ENCODE measurements around the gene MAEA. TPM values are rescaled to one million over a fixed set of nuclear protein-coding genes. Genes with fewer than 3 reads are reported as not detected.

Gene MAEA
- total and polyA plus RNA-seq, 2 of the 8 experiments (the other 6 are each of a cell fraction or from before 2014, with no cell fraction given) = 75.8 to 133 TPM

DNA sequence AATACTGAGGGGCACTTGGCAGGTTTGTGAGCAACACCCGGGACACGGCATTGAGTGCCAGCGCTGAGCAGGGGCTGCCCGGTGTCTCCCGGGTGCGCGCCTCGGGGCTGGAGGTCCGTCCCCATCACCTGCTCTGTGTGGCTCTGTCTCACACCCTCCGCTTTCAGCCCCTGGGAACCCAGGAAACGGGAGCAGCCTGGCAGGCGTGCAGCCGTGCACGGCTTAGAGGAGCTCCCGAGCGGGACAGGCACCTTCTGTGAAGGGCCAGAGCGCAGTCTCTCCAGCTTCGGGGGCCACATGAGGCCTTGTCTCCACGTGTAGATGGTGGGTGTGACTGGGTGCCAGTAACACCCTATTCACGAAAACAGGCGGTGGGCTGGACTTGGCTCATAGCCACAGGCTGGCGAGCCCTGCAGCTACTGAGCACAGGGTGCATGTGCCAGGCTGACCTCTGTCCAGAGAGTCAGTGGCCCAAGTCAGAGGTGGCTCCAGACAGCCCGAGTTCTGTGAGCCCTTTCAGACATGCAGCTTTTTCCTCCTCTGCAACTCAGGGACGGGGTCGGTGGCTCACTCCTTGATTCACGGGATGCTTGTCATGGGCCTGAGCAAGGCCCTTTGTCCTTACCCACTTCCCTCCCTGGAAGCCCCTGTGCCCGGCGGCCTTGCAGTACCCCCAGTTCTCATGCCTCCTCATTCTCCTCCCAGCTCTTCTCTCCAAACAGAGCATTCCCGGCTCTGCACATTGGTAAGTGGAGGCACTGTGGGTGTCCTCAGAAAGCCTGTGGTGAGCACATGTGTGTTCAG lies 80.8 kb downstream of the MAEA start (continued):
- TF ChIP-seq SIN3A (conservative IDR thresholded peaks at IDR 0.05 in 1 of 2, IDR thresholded peaks at IDR 0.05 in 1 of 2; ENCODE audit: low read depth in 1 of 2, low read length in 2 of 2) = no peak
- TF ChIP-seq, protein P1, sequence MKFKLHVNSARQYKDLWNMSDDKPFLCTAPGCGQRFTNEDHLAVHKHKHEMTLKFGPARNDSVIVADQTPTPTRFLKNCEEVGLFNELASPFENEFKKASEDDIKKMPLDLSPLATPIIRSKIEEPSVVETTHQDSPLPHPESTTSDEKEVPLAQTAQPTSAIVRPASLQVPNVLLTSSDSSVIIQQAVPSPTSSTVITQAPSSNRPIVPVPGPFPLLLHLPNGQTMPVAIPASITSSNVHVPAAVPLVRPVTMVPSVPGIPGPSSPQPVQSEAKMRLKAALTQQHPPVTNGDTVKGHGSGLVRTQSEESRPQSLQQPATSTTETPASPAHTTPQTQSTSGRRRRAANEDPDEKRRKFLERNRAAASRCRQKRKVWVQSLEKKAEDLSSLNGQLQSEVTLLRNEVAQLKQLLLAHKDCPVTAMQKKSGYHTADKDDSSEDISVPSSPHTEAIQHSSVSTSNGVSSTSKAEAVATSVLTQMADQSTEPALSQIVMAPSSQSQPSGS (IDR thresholded peaks at IDR 0.05; ENCODE audit: low read length) = no peak
- TF ChIP-seq KDM5A (IDR thresholded peaks at IDR 0.05; ENCODE audit: low read length) = no peak
- no peak for TF ChIP-seq POLR2A (IDR thresholded peaks at IDR 0.05; ENCODE audit: control extremely low read depth in 1 of 2, low read depth in 2 of 2, low read length in 2 of 2)
- TF ChIP-seq SUZ12 (IDR thresholded peaks at IDR 0.05; ENCODE audit: low read length) = no peak
- no peak for TF ChIP-seq JUN (IDR thresholded peaks at IDR 0.05; ENCODE audit: low read depth, low read length)

All from H1 (cell line).